IPS-15b (cell line): Measurements from ENCODE around the gene CACNG5.

Experiments used
- H3K27me3 ChIP-seq: one replicate; pipeline ENCODE4 v1.6.1; 2013; ENCODE audit warnings: low read length; ENCODE audit not compliant: control insufficient read depth, insufficient read depth
- H3K36me3 ChIP-seq: one replicate; pipeline ENCODE4 v1.6.1; 2013; ENCODE audit warnings: low read length; ENCODE audit not compliant: control insufficient read depth, insufficient read depth
- H3K4me1 ChIP-seq: one replicate; pipeline ENCODE4 v1.6.1; 2013; ENCODE audit warnings: mild to moderate bottlenecking, low read length; ENCODE audit not compliant: control insufficient read depth, insufficient read depth
- H3K4me3 ChIP-seq: one replicate; pipeline ENCODE4 v1.5.1; 2013; ENCODE audit warnings: low read depth, low read length
- H3K9ac ChIP-seq: one replicate; pipeline ENCODE4 v1.6.1; 2013; ENCODE audit warnings: low read depth, mild to moderate bottlenecking, low read length
- H3K9me3 ChIP-seq: one replicate; pipeline ENCODE4 v1.6.1; 2013; ENCODE audit warnings: mild to moderate bottlenecking, low read length; ENCODE audit not compliant: control insufficient read depth, insufficient read depth

CACNG5 gene, protein sequence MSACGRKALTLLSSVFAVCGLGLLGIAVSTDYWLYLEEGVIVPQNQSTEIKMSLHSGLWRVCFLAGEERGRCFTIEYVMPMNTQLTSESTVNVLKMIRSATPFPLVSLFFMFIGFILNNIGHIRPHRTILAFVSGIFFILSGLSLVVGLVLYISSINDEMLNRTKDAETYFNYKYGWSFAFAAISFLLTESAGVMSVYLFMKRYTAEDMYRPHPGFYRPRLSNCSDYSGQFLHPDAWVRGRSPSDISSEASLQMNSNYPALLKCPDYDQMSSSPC

DNA sequence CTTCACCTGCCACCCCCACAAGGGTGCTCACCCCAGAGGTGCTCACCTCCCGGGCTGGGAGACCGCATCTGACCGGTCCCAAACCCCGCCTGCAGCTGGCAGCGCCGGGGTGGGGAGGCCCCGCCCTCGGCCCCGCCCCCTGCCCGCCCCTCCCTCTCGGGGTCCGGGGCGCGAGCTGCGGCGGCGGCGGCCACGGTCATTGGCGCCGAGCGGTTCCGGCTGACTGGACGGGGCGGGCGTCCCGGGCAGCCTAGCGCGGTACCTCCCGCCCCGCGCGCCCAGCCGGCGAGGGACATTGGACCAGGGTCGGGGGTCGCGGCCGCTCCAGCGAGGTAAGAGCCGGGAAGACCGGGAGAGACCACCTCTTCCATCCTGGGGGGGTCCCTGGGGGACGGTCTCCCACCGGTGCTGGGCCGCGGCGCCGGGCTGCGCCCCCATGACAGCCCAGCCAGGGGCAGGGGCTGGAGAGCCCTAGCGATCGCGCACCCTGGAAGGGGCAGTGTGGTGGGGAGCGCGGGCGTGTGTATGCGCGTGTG is at the start of gene CACNG5:
TSS of gene CACNG5 (plus strand) at position 199 of the 536 bp plus-strand sequence. CDS start 42,216 bp downstream, outside the sequence.
- H3K27me3 ChIP-seq, result peaks cover 30% of the 10 kb centered on the region
- peaks cover 7% of the 10 kb centered on the region for H3K4me1 ChIP-seq
- peak within 1 kb of the TSS; percentile 1 for H3K9ac ChIP-seq
- peak within 1 kb of the TSS; percentile 71 for H3K4me3 ChIP-seq
- no peaks in the 10 kb centered on the region for H3K36me3 ChIP-seq
- no peaks in the 10 kb centered on the region for H3K9me3 ChIP-seq

DNA sequence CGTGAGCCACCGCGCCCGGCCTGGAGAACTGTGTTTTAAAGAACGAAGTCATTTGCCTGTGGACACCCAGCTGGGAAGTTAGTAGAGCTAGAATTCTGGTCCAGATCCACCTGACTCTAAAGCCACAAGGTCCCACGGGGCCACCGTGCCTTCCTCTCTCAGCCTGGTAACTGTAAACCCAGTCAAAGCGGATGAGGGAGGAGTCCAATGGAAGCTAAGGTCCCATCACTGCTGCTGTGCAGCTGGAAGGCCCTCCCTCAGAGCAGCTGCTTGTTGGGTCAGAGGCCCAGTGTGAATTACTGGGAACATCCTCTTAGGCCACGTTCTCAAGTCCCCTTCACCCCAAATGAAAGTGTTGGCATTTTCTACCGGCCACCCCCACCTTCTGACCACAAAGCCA is 48.8 kb upstream of the CACNG5 start:
- Histone ChIP-seq H3K9me3 (no peaks in the 10 kb centered on the region), H3K4me1 (no peaks in the 10 kb centered on the region), H3K9ac (no peak overlapping the region), H3K36me3 (no peaks in the 10 kb centered on the region), H3K4me3 (no peak overlapping the region), H3K27me3 (no peaks in the 10 kb centered on the region)

DNA sequence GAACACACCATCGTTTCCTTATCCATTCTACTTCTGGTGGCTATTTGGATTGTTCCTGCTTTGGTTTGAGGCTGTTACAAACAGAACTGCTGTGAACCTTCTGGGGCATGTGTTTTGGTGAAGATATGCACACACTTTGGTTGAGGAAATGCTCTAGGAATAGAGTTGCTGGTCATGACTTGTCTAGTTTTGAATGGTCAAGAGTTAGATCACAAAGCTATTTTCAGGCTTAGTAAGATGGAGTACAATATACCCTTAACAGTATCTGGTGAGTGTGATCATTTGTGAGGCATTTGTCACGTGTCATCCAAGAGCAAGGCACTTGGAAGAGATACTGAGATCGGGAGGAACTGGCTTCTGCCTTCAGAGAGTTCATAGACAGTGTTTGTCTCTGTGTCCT is 47.0 kb upstream of the CACNG5 start:
- no peaks in the 10 kb centered on the region for H3K36me3 ChIP-seq
- no peaks in the 10 kb centered on the region for H3K4me1 ChIP-seq
- H3K4me3 ChIP-seq, result no peak overlapping the region
- no peaks in the 10 kb centered on the region for H3K27me3 ChIP-seq
- H3K9me3 ChIP-seq, result no peaks in the 10 kb centered on the region
- no peak overlapping the region for H3K9ac ChIP-seq

DNA sequence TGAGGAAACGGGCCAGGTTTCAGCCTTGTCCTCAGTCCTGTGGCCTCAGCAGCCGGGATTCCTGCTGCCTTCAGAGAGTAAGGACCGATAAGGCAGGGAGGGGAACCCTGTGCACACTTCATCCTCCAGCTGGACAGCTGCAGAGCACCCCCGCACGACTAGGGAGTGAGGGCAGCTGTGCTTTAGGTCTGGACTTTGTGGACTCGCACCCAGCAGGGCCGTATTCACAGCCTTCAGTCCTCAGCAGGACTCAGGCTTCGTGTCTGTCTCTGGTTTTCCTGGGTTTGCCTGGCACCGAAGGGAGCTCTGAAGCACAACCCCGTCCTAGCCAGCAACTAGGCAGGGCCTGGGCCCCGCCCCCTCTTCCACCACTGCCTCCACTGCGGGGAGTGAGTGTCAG is 45.8 kb upstream of the CACNG5 start:
- no peaks in the 10 kb centered on the region for H3K36me3 ChIP-seq
- H3K9me3 ChIP-seq, result no peaks in the 10 kb centered on the region
- H3K4me1 ChIP-seq, result no peaks in the 10 kb centered on the region
- no peak overlapping the region for H3K4me3 ChIP-seq
- H3K27me3 ChIP-seq, result no peaks in the 10 kb centered on the region
- H3K9ac ChIP-seq, result no peak overlapping the region

DNA sequence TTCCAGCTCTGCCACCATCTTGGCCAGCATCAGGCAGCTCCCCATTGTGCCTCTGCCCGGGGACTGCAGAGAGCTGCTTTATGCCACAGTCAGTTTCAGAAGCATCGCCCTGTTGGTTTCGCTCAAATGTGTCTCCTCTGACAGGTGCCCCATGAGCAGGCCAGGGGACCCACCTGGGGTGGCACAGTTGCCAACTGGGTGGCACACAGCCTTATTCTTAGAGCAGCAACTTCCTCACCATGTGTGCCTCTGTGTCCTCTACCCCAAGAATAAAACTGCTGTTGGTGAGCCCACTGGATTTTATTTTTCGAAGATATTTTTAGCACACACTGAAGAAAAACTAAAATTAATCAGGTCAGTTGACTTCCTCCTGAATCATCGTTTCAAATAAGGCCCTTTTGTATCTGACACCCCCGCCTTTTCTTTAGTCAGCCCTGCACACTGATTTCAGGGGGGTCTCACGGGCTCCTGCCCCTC is 44.9 kb upstream of the CACNG5 start:
- Histone ChIP-seq H3K36me3 (no peaks in the 10 kb centered on the region), H3K9ac (no peak overlapping the region), H3K27me3 (no peaks in the 10 kb centered on the region), H3K4me1 (no peaks in the 10 kb centered on the region), H3K4me3 (no peak overlapping the region), H3K9me3 (no peaks in the 10 kb centered on the region)

DNA sequence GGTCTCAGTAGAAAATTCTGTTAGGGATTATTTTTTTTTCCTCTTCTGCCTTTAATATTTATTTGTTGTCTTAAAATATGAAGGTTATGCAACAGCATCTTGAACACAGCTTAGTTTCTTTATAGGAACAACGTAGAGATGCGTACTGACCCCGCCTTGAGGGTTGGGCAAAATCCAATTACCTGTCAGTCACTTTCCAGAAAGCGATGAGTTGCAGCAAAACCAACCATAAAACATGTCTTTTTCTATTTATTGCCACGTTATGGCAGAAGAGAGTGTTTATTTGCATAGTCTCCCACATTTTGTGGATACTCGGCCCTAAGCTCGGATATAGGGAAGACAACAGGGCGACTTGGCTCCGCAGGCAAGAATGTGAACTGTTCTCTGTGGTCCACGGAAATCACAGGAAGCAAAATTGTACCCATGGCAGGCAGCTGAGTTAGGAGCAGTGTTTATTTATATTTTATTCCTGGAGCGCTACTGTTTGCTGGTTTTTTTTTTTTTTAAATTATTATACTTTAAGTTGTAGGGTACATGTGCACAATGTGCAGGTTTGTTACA is 44.3 kb upstream of the CACNG5 start:
- no peak overlapping the region for H3K4me3 ChIP-seq
- no peaks in the 10 kb centered on the region for H3K4me1 ChIP-seq
- H3K9me3 ChIP-seq, result no peaks in the 10 kb centered on the region
- no peak overlapping the region for H3K9ac ChIP-seq
- H3K36me3 ChIP-seq, result no peaks in the 10 kb centered on the region
- H3K27me3 ChIP-seq, result no peaks in the 10 kb centered on the region

DNA sequence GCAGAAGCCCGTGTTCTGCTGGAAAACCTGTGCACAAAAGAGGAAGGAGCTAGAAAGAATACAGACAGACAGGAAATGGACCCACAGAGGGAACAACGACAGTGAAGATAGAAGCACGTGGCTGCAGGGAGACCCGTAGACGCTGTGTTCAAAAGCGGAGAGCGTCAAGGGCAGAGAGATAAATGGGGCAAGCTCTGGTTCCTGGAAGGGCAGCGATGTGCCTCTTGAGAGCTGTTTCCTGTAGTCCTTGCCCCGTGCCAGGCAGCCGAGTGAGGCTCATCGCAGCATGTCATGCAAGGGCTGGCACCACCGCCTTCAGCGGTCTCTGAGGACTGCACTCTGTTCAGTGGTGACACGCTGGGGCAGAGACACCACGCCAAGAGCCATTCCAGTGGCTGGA is 43.6 kb upstream of the CACNG5 start:
- no peak overlapping the region for H3K9ac ChIP-seq
- H3K4me1 ChIP-seq, result no peaks in the 10 kb centered on the region
- H3K4me3 ChIP-seq, result no peak overlapping the region

DNA sequence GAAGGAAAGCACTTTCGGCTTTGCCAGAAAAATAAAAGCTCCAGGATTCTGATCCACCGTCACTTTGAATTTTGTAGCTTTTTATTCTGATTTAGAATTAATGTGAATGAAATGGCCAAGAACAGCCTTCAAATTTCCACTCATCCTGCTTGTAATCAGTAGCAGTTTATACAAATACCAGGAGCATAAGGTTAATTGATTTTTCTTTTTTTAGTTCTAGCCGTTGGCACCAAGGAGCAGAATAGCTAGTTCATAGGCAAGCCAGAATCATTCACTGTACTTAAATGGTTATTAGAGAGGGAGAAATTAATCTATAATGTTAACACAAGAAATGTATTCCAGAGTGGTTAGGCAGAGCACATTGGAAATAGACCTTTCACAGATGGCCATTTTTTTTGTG is 41.1 kb upstream of the CACNG5 start:
- Histone ChIP-seq H3K9ac (no peak overlapping the region), H3K4me1 (no peaks in the 10 kb centered on the region), H3K9me3 (no peaks in the 10 kb centered on the region), H3K36me3 (no peaks in the 10 kb centered on the region), H3K4me3 (no peak overlapping the region), H3K27me3 (no peaks in the 10 kb centered on the region)

More for the DNA sequence above, 43.6 kb upstream of the CACNG5 start:
- no peaks in the 10 kb centered on the region for H3K36me3 ChIP-seq
- no peaks in the 10 kb centered on the region for H3K27me3 ChIP-seq
- no peaks in the 10 kb centered on the region for H3K9me3 ChIP-seq

DNA sequence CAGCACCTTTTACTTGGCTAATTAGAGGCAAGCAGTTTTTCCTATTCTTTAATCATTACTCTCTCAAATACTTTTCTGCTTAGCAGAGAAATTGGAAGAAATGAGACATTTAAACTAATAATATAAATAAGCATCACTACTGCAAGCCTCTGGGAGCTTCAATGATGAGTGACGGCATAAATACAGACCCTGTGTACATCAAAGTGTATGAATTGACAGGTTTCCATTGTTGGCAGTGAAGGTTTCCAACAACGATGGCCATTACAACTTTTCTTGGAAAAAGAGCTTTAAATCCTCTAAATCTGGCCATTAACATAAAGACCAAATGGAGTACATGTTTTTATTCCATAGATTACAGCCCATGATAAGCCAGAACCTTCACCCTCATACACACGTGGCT is 39.4 kb upstream of the CACNG5 start:
- Histone ChIP-seq H3K9ac (no peak overlapping the region), H3K4me1 (no peaks in the 10 kb centered on the region), H3K27me3 (no peaks in the 10 kb centered on the region), H3K36me3 (no peaks in the 10 kb centered on the region), H3K9me3 (no peaks in the 10 kb centered on the region), H3K4me3 (no peak overlapping the region)

DNA sequence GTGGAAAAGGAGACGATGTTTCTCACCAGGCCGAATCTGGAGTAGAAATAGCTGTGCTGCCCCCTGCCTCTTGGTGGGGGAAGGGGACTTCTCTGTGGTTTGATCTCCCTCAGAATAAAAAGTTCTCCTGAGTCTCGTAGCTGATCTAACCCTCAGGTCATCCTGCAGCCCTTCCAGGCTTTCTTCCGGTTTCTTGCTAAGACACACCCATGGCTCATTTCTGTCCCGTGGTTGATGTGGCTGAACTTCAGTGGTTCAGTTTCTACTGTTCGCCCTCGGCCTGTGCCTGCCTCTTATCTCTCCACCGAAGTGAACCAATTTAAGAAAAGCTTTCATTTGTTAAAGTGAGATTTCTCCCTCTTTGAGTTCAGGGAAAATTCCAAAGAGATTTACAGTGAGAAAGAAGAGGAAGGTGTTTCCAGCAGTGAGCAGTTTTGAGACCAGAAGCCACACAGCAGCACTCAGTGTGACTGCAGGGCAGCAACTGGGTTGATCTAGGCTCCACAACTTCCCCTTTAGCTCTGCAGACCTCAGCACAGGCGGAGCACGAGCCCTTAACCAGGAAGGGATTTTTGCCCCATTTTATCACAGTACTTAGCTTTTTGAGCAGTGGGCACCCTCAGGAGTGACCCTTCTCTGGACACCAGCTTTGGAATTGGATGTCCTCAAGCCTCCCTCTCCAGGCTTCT is 34.9 kb upstream of the CACNG5 start:
- no peak overlapping the region for H3K9ac ChIP-seq
- H3K4me1 ChIP-seq, result peaks cover 14% of the 10 kb centered on the region
- no peaks in the 10 kb centered on the region for H3K36me3 ChIP-seq

DNA sequence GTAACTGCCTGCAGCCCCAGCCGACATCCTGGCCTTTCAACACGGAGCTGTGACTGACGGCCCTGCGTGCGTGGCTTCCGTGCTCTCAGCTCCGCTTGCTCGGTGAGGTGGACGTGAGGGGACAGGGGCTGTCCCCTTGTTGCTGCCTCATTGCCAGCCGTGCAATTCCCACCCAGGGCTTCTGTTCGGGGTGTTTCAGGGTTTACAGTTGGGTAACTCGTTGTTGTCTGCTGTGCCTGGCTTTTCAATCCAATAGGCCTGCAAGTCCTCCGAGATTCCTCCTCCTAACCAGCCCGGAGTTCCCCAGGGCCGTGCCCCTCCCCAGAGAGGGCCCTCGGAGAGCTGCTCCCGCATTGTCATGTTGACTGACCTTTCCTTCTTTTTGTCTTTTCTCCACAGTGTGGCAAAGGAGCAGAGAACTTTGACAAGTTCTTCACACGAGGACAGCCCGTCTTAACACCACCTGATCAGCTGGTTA is 31.4 kb upstream of the CACNG5 start:
- no peaks in the 10 kb centered on the region for H3K36me3 ChIP-seq
- H3K4me1 ChIP-seq, result peaks cover 14% of the 10 kb centered on the region
- H3K4me3 ChIP-seq, result no peak overlapping the region
- H3K9me3 ChIP-seq, result no peaks in the 10 kb centered on the region
- H3K9ac ChIP-seq, result peak overlapping the region; percentile 37
- H3K27me3 ChIP-seq, result no peaks in the 10 kb centered on the region

More for the DNA sequence above, 34.9 kb upstream of the CACNG5 start:
- H3K4me3 ChIP-seq, result no peak overlapping the region
- H3K9me3 ChIP-seq, result no peaks in the 10 kb centered on the region
- no peaks in the 10 kb centered on the region for H3K27me3 ChIP-seq
